Ishikawa (cell line): ENCODE data around the gene SMIM7.

ENCODE experiments used
- CEBPB ChIP-seq: IDR thresholded peaks from 2 replicates; pipeline ENCODE4 v1.6.1; 2012
- CREB1 ChIP-seq: IDR thresholded peaks from 2 replicates; pipeline ENCODE4 v1.6.1; 2012; ENCODE audit warnings: low read depth
- EGR1 ChIP-seq: IDR thresholded peaks from 2 replicates; pipeline ENCODE4 v1.6.1; 2012
- EP300 ChIP-seq: IDR thresholded peaks from 2 replicates; pipeline ENCODE4 v1.6.1; 2012; ENCODE audit warnings: borderline replicate concordance
- FOXM1 ChIP-seq: IDR thresholded peaks from 2 replicates; pipeline ENCODE4 v1.6.1; 2012; ENCODE audit warnings: low read depth, borderline replicate concordance
- MAX ChIP-seq: IDR thresholded peaks from 2 replicates; pipeline ENCODE4 v1.6.1; 2012
- NFIC ChIP-seq: IDR thresholded peaks from 2 replicates; pipeline ENCODE4 v1.6.1; 2012
- RAD21 ChIP-seq: IDR thresholded peaks from 2 replicates; pipeline ENCODE4 v1.6.1; 2012; ENCODE audit warnings: low read depth
- TAF1 ChIP-seq: IDR thresholded peaks from 2 replicates; pipeline ENCODE4 v1.6.1; 2012; ENCODE audit warnings: low read depth, mild to moderate bottlenecking
- TEAD4 ChIP-seq: IDR thresholded peaks from 2 replicates; pipeline ENCODE4 v1.6.1; 2012
- USF1 ChIP-seq: IDR thresholded peaks from 2 replicates; pipeline ENCODE4 v1.6.1; 2012
- YY1 ChIP-seq: IDR thresholded peaks from 2 replicates; pipeline ENCODE4 v1.6.1; 2012; ENCODE audit warnings: low read depth
- ZBTB7A ChIP-seq: IDR thresholded peaks from 2 replicates; pipeline ENCODE4 v1.6.1; 2012; ENCODE audit warnings: low read depth
- TF ChIP-seq, protein P1 (sequence below): IDR thresholded peaks from 2 replicates; pipeline ENCODE4 v1.6.1; 2012; ENCODE audit warnings: low read depth, mild to moderate bottlenecking

- TF ChIP-seq TEAD4 (no peak), TAF1 (no peak), USF1 (no peak), CREB1 (no peak), CEBPB (no peak), YY1 (no peak), EP300 (no peak), MAX (no peak), EGR1 (no peak), RAD21 (no peak), FOXM1 (no peak), ZBTB7A (no peak), NFIC (no peak)
- TF ChIP-seq, protein P1, sequence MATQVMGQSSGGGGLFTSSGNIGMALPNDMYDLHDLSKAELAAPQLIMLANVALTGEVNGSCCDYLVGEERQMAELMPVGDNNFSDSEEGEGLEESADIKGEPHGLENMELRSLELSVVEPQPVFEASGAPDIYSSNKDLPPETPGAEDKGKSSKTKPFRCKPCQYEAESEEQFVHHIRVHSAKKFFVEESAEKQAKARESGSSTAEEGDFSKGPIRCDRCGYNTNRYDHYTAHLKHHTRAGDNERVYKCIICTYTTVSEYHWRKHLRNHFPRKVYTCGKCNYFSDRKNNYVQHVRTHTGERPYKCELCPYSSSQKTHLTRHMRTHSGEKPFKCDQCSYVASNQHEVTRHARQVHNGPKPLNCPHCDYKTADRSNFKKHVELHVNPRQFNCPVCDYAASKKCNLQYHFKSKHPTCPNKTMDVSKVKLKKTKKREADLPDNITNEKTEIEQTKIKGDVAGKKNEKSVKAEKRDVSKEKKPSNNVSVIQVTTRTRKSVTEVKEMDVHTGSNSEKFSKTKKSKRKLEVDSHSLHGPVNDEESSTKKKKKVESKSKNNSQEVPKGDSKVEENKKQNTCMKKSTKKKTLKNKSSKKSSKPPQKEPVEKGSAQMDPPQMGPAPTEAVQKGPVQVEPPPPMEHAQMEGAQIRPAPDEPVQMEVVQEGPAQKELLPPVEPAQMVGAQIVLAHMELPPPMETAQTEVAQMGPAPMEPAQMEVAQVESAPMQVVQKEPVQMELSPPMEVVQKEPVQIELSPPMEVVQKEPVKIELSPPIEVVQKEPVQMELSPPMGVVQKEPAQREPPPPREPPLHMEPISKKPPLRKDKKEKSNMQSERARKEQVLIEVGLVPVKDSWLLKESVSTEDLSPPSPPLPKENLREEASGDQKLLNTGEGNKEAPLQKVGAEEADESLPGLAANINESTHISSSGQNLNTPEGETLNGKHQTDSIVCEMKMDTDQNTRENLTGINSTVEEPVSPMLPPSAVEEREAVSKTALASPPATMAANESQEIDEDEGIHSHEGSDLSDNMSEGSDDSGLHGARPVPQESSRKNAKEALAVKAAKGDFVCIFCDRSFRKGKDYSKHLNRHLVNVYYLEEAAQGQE: no peak
These were observed 60.1 kb downstream of the SMIM7 start for GRCh38 chr19:16599655-16600346.
